HepG2 (cell line): Measurements from ENCODE around the gene GYS1. TPM values are rescaled to one million over a fixed set of nuclear protein-coding genes. Genes with fewer than 3 reads are reported as not detected.
A peak's percentile ranks its signal among the peaks of the same experiment; 100 is the strongest.

Experiments
- DNMT3B ChIP-seq: conservative IDR thresholded peaks from 2 replicates; pipeline ENCODE4 v1.6.1; 2016; ENCODE audit warnings: missing biosample characterization, control low read depth
- EEA1 ChIP-seq: sonication (generic); formaldehyde crosslinking; IDR thresholded peaks from 2 replicates; pipeline ENCODE4 v1.5.1; 2020; ENCODE audit warnings: mild to moderate bottlenecking, missing genetic modification reagents, borderline replicate concordance
- IRX3 ChIP-seq: sonication (generic); formaldehyde crosslinking; IDR thresholded peaks from 2 replicates; pipeline ENCODE4 v1.8.1; 2023; ENCODE audit warnings: mild to moderate bottlenecking, low read depth, missing genetic modification reagents, borderline replicate concordance
- RBAK ChIP-seq: sonication (generic); formaldehyde crosslinking; IDR thresholded peaks from 2 replicates; pipeline ENCODE4 v1.5.1; 2020; ENCODE audit warnings: mild to moderate bottlenecking, missing genetic modification reagents
- REL ChIP-seq: sonication (generic); formaldehyde crosslinking; conservative IDR thresholded peaks from 2 replicates; pipeline ENCODE4 v1.8.0; 2022; ENCODE audit warnings: mild to moderate bottlenecking, missing genetic modification reagents, moderate library complexity
- SRSF4 ChIP-seq: fragments of 200-400 bp; formaldehyde crosslinking; IDR thresholded peaks from one replicate; pipeline ENCODE4 v1.6.1; 2018; ENCODE audit warnings: mild to moderate bottlenecking, low read depth, low read length, moderate library complexity; ENCODE audit not compliant: poor library complexity, severe bottlenecking
- TAF1 ChIP-seq: sonication (generic); formaldehyde crosslinking; IDR thresholded peaks from 2 replicates; pipeline ENCODE4 v1.4.0; 2020; ENCODE audit warnings: missing genetic modification reagents
- ZNF224 ChIP-seq: sonication (generic); formaldehyde crosslinking; IDR thresholded peaks from 2 replicates; pipeline ENCODE4 v1.5.0; 2020; ENCODE audit warnings: mild to moderate bottlenecking, missing genetic modification reagents
- ZNF235 ChIP-seq: sonication (generic); formaldehyde crosslinking; IDR thresholded peaks from 2 replicates; pipeline ENCODE4 v1.8.1; 2023; ENCODE audit warnings: mild to moderate bottlenecking, missing genetic modification reagents, borderline replicate concordance
- polyA plus RNA-seq, 8 experiments: library from polyadenylated mRNA; depleted of rRNA in 3 of 8; stranded (reverse) in 7 of 8; unstranded in 1 of 8; fragments of >200 nt; fragmentation: Illumina TruSeq in 4 of 8; extraction: Trizol in 4 of 8; gene quantifications; 2 replicates each; pipeline versions ENCODE4 v1.2.1 to v1.2.3, GENCODE V29; 2011 to 2016; ENCODE audit warnings: low read depth in 4 of 8, missing spikeins in 1 of 8, mixed read lengths in 1 of 8; ENCODE audit not compliant: insufficient read depth in 1 of 8
- total RNA-seq, 5 experiments: library from RNA; depleted of rRNA; stranded (reverse); fragments of >200 nt; fragmentation: Illumina TruSeq; extraction: Trizol; gene quantifications; 2 replicates each; pipeline ENCODE4 v1.2.3, GENCODE V29; 2016; ENCODE audit warnings: low read depth in 1 of 5
- TF ChIP-seq, protein P1 (sequence below): sonication (generic); formaldehyde crosslinking; IDR thresholded peaks from 2 replicates; pipeline ENCODE4 v1.4.0; 2020; ENCODE audit warnings: missing genetic modification reagents
- TF ChIP-seq, protein P2 (sequence below): sonication (generic); formaldehyde crosslinking; IDR thresholded peaks from 2 replicates; pipeline ENCODE4 v1.5.0; 2020; ENCODE audit warnings: missing genetic modification reagents
- TF ChIP-seq, protein P3 (sequence below): sonication (generic); formaldehyde crosslinking; IDR thresholded peaks from 2 replicates; pipeline ENCODE4 v1.8.1; 2023; ENCODE audit warnings: mild to moderate bottlenecking, missing genetic modification reagents, borderline replicate concordance
- TF ChIP-seq, protein P4 (sequence below): sonication (generic); formaldehyde crosslinking; IDR thresholded peaks from 2 replicates; pipeline ENCODE4 v1.4.0; 2020; ENCODE audit warnings: missing genetic modification reagents, mild to moderate bottlenecking, borderline replicate concordance
- TF ChIP-seq, protein P5 (sequence below): sonication (generic); formaldehyde crosslinking; IDR thresholded peaks from 2 replicates; pipeline ENCODE4 v1.5.1; 2020; ENCODE audit warnings: mild to moderate bottlenecking, missing genetic modification reagents

The GYS1 gene
- total and polyA plus RNA-seq, 2 of the 13 experiments (the other 11 are each of a cell fraction or from before 2014, with no cell fraction given), result 18.4 to 42.1 TPM

DNA sequence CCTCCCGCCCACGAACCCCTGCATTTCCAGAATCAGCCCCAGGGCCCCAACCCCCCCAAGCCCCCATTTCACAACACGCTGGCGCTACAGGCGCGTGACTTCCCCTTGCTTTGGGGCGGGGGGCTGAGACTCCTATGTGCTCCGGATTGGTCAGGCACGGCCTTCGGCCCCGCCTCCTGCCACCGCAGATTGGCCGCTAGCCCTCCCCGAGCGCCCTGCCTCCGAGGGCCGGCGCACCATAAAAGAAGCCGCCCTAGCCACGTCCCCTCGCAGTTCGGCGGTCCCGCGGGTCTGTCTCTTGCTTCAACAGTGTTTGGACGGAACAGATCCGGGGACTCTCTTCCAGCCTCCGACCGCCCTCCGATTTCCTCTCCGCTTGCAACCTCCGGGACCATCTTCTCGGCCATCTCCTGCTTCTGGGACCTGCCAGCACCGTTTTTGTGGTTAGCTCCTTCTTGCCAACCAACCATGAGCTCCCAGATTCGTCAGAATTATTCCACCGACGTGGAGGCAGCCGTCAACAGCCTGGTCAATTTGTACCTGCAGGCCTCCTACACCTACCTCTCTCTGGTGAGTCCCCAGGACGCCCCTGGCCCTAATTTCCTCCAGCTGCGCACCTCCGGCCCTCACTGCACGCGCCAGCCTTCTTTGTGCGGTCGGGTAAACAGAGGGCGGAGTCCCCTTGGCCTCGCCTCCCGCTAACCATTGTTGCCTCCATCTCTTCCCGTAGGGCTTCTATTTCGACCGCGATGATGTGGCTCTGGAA lies 27.9 kb downstream of the GYS1 start, which contains the start of gene FTL (continued):
- TF ChIP-seq EEA1 (no peak), RBAK (CRISPR knock-in tag) (no peak), ZNF235 (CRISPR knock-in tag) (no peak), ZNF224 (no peak; the same call in 1 of the 2 replicates), TAF1 (CRISPR knock-in tag) (peak; percentile 99), SRSF4 (no peak), REL (CRISPR knock-in tag) (peak; percentile 64; the same call in 1 of the 2 replicates), DNMT3B (CRISPR knock-in tag) (peak; percentile 91), IRX3 (CRISPR knock-in tag) (no peak; the same call in 1 of the 2 replicates)
- TF ChIP-seq, protein P1, sequence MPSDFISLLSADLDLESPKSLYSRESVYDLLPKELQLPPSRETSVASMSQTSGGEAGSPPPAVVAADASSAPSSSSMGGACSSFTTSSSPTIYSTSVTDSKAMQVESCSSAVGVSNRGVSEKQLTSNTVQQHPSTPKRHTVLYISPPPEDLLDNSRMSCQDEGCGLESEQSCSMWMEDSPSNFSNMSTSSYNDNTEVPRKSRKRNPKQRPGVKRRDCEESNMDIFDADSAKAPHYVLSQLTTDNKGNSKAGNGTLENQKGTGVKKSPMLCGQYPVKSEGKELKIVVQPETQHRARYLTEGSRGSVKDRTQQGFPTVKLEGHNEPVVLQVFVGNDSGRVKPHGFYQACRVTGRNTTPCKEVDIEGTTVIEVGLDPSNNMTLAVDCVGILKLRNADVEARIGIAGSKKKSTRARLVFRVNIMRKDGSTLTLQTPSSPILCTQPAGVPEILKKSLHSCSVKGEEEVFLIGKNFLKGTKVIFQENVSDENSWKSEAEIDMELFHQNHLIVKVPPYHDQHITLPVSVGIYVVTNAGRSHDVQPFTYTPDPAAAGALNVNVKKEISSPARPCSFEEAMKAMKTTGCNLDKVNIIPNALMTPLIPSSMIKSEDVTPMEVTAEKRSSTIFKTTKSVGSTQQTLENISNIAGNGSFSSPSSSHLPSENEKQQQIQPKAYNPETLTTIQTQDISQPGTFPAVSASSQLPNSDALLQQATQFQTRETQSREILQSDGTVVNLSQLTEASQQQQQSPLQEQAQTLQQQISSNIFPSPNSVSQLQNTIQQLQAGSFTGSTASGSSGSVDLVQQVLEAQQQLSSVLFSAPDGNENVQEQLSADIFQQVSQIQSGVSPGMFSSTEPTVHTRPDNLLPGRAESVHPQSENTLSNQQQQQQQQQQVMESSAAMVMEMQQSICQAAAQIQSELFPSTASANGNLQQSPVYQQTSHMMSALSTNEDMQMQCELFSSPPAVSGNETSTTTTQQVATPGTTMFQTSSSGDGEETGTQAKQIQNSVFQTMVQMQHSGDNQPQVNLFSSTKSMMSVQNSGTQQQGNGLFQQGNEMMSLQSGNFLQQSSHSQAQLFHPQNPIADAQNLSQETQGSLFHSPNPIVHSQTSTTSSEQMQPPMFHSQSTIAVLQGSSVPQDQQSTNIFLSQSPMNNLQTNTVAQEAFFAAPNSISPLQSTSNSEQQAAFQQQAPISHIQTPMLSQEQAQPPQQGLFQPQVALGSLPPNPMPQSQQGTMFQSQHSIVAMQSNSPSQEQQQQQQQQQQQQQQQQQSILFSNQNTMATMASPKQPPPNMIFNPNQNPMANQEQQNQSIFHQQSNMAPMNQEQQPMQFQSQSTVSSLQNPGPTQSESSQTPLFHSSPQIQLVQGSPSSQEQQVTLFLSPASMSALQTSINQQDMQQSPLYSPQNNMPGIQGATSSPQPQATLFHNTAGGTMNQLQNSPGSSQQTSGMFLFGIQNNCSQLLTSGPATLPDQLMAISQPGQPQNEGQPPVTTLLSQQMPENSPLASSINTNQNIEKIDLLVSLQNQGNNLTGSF (CRISPR knock-in tag), result peak; percentile 73
- TF ChIP-seq, protein P2, sequence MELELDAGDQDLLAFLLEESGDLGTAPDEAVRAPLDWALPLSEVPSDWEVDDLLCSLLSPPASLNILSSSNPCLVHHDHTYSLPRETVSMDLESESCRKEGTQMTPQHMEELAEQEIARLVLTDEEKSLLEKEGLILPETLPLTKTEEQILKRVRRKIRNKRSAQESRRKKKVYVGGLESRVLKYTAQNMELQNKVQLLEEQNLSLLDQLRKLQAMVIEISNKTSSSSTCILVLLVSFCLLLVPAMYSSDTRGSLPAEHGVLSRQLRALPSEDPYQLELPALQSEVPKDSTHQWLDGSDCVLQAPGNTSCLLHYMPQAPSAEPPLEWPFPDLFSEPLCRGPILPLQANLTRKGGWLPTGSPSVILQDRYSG (CRISPR knock-in tag), result peak; percentile 85; the same call in 1 of the 2 replicates
- TF ChIP-seq, protein P3, sequence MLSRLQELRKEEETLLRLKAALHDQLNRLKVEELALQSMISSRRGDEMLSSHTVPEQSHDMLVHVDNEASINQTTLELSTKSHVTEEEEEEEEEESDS, result no peak
- TF ChIP-seq, protein P4, sequence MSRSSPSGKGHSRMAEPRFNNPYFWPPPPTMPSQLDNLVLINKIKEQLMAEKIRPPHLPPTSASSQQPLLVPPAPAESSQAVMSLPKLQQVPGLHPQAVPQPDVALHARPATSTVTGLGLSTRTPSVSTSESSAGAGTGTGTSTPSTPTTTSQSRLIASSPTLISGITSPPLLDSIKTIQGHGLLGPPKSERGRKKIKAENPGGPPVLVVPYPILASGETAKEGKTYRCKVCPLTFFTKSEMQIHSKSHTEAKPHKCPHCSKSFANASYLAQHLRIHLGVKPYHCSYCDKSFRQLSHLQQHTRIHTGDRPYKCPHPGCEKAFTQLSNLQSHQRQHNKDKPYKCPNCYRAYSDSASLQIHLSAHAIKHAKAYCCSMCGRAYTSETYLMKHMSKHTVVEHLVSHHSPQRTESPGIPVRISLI, result no peak
- TF ChIP-seq, protein P5, sequence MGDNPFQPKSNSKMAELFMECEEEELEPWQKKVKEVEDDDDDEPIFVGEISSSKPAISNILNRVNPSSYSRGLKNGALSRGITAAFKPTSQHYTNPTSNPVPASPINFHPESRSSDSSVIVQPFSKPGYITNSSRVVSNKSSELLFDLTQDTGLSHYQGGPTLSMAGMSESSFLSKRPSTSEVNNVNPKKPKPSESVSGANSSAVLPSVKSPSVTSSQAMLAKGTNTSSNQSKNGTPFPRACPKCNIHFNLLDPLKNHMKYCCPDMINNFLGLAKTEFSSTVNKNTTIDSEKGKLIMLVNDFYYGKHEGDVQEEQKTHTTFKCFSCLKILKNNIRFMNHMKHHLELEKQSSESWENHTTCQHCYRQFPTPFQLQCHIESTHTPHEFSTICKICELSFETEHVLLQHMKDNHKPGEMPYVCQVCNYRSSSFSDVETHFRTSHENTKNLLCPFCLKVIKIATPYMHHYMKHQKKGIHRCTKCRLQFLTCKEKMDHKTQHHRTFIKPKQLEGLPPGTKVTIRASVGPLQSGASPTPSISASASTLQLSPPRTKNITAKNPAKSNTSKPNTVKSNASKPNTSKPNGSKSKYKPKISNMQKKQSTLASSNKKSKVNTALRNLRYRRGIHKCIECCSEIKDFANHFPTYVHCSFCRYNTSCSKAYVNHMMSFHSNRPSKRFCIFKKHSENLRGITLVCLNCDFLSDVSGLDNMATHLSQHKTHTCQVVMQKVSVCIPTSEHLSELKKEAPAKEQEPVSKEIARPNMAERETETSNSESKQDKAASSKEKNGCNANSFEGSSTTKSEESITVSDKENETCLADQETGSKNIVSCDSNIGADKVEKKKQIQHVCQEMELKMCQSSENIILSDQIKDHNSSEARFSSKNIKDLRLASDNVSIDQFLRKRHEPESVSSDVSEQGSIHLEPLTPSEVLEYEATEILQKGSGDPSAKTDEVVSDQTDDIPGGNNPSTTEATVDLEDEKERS (CRISPR knock-in tag), result 0 out of 2 replicates have a peak, but pooled peaks have one; percentile 41
